ENCODE results near the gene RASAL3. TPM values are rescaled to one million over a fixed set of nuclear protein-coding genes. Genes with fewer than 3 reads are reported as not detected.

The RASAL3 gene
- total RNA-seq, 2 donors from 2014 or later, result 2.8 to 4.3 TPM

GRCh38 chr19:15431396-15432017, 32.8 kb downstream of the RASAL3 start:
- H3K9me3 ChIP-seq, result no peaks in the 10 kb centered on the region
- DNase-seq (ENCODE audit: low spot score), result no peak
- intact Hi-C loops (cut with DNase I), result loop anchor here (5.0 kb wide), 1 partner anchor 54 kb away; the partner anchor contains the start of gene AKAP8
- peaks cover 18% of the 10 kb centered on the region for H3K4me1 ChIP-seq (replicated peaks)
- H3K4me3 ChIP-seq, result peak overlapping the region; percentile 78 to 85
- TF ChIP-seq POLR2A (IDR thresholded peaks at IDR 0.05) (no peak), POLR2AphosphoS5 (IDR thresholded peaks at IDR 0.05) (no peak)
- H3K27me3 ChIP-seq (replicated peaks; ENCODE audit: insufficient read depth), result no peaks in the 10 kb centered on the region
- peaks cover 0 to 10% of the 10 kb centered on the region in 2 donors for H3K36me3 ChIP-seq
- WGBS, result 10% methylated on average over 7 of the region's 7 CpGs
- H3K27ac ChIP-seq, result no peak overlapping the region

- intact Hi-C loops (cut with DNase I), result loop anchor here (5.0 kb wide), 1 partner anchor 53 kb away; the partner anchor contains the start of gene AKAP8
- Histone ChIP-seq H3K9me3 (no peaks in the 10 kb centered on the region), H3K27me3 (replicated peaks; ENCODE audit: insufficient read depth) (no peaks in the 10 kb centered on the region), H3K4me3 (no peak overlapping the region), H3K27ac (no peak overlapping the region), H3K36me3 (peaks cover 0 to 10% of the 10 kb centered on the region in 2 donors), H3K4me1 (replicated peaks) (peaks cover 18% of the 10 kb centered on the region)
- TF ChIP-seq POLR2A (IDR thresholded peaks at IDR 0.05) (no peak), POLR2AphosphoS5 (IDR thresholded peaks at IDR 0.05) (no peak), CTCF (IDR thresholded peaks at IDR 0.05) (no peak)
- WGBS, result 73% methylated on average over 9 of the region's 10 CpGs
- no peak for DNase-seq (ENCODE audit: low spot score)
These were observed 33.7 kb downstream of the RASAL3 start for GRCh38 chr19:15430526-15431120.

GRCh38 chr19:15429825-15430467, 34.4 kb downstream of the RASAL3 start:
- intact Hi-C loops (cut with DNase I), result loop anchor here (5.0 kb wide), 1 partner anchor 53 kb away; the partner anchor contains the start of gene AKAP8
- H3K4me1 ChIP-seq (replicated peaks), result peaks cover 18% of the 10 kb centered on the region
- no peaks in the 10 kb centered on the region for H3K9me3 ChIP-seq
- TF ChIP-seq POLR2AphosphoS5 (IDR thresholded peaks at IDR 0.05) (no peak), POLR2A (IDR thresholded peaks at IDR 0.05) (no peak), CTCF (IDR thresholded peaks at IDR 0.05) (no peak)
- H3K36me3 ChIP-seq, result peaks cover 5 to 10% of the 10 kb centered on the region in 2 donors
- H3K27ac ChIP-seq, result no peak overlapping the region
- H3K27me3 ChIP-seq (replicated peaks; ENCODE audit: insufficient read depth), result no peaks in the 10 kb centered on the region
- no peak for DNase-seq (ENCODE audit: low spot score)
- no peak overlapping the region for H3K4me3 ChIP-seq
- 90% methylated on average over 24 of the region's 24 CpGs for WGBS

- DNase-seq (ENCODE audit: low spot score), result no peak
- intact Hi-C loops (cut with DNase I), result no loop called here
- H3K9me3 ChIP-seq, result no peaks in the 10 kb centered on the region
- peaks cover 6 to 18% of the 10 kb centered on the region in 2 donors for H3K36me3 ChIP-seq
- peaks cover 18% of the 10 kb centered on the region for H3K4me1 ChIP-seq (replicated peaks)
- H3K4me3 ChIP-seq, result no peak overlapping the region
- TF ChIP-seq POLR2A (IDR thresholded peaks at IDR 0.05), result no peak
- no peak for TF ChIP-seq POLR2AphosphoS5 (IDR thresholded peaks at IDR 0.05)
- TF ChIP-seq CTCF (IDR thresholded peaks at IDR 0.05), result no peak
- WGBS, result 91% methylated on average over 22 of the region's 22 CpGs
- no peaks in the 10 kb centered on the region for H3K27me3 ChIP-seq (replicated peaks; ENCODE audit: insufficient read depth)
- H3K27ac ChIP-seq, result no peak overlapping the region
These were observed 35.2 kb downstream of the RASAL3 start for GRCh38 chr19:15428956-15429824.
